ENCODE results near the gene RUNX2. TPM values are rescaled to one million over a fixed set of nuclear protein-coding genes. Genes with fewer than 3 reads are reported as not detected.

Gene RUNX2
- total RNA-seq, 4 donors from 2014 or later: 1.00 to 8.1 (median 3.6) TPM

- H3K4me1 ChIP-seq: no peaks in the 10 kb centered on the region
- H3K27me3 ChIP-seq: no peaks in the 10 kb centered on the region
- in situ Hi-C loops (cut with MboI; ENCODE audit: low pct_ligation_motif_present in 1 of 4, low pct_unique_long_range_greater_than_20kb in 1 of 4, low sequenced_read_pairs in 3 of 4): no loop called here
- intact Hi-C loops (cut with DNase I; ENCODE audit: low total_unique reads): no loop called here
- no peaks in the 10 kb centered on the region for H3K9me3 ChIP-seq
- H3K36me3 ChIP-seq: no peaks in the 10 kb centered on the region
- TF ChIP-seq POLR2A (IDR thresholded peaks at IDR 0.05): no peak
- no peak for TF ChIP-seq EP300 (IDR thresholded peaks at IDR 0.05; ENCODE audit: low read depth)
- TF ChIP-seq CTCF (IDR thresholded peaks at IDR 0.05): no peak
- no peak for TF ChIP-seq POLR2AphosphoS5 (IDR thresholded peaks at IDR 0.05)
- WGBS, 2 donors (ENCODE audit: low coverage in 1 of 2): 83 to 100% methylated on average over 2 to 11 of the region's 11 CpGs
- no peak overlapping the region for H3K4me3 ChIP-seq
- no peak overlapping the region for H3K27ac ChIP-seq
- no peak for DNase-seq
Measured at GRCh38 chr6:45619211-45619760, 291.2 kb downstream of the RUNX2 start.

GRCh38 chr6:45619994-45620471 is 291.9 kb downstream of the RUNX2 start:
- TF ChIP-seq POLR2AphosphoS5 (IDR thresholded peaks at IDR 0.05): no peak
- TF ChIP-seq EP300 (IDR thresholded peaks at IDR 0.05; ENCODE audit: low read depth): no peak
- no peak for TF ChIP-seq POLR2A (IDR thresholded peaks at IDR 0.05)
- no peak for TF ChIP-seq CTCF (IDR thresholded peaks at IDR 0.05)
- H3K27me3 ChIP-seq: no peaks in the 10 kb centered on the region
- no peak for DNase-seq
- 63 to 84% methylated on average over 1 to 3 of the region's 3 CpGs for WGBS, 2 donors (ENCODE audit: low coverage in 1 of 2)
- no peaks in the 10 kb centered on the region for H3K9me3 ChIP-seq
- H3K36me3 ChIP-seq: no peaks in the 10 kb centered on the region
- no peak overlapping the region for H3K4me3 ChIP-seq
- H3K27ac ChIP-seq: no peak overlapping the region
- no peaks in the 10 kb centered on the region for H3K4me1 ChIP-seq
- in situ Hi-C loops (cut with MboI; ENCODE audit: low pct_ligation_motif_present in 1 of 4, low pct_unique_long_range_greater_than_20kb in 1 of 4, low sequenced_read_pairs in 3 of 4) (no loop called here), intact Hi-C loops (cut with DNase I; ENCODE audit: low total_unique reads) (no loop called here)

DNA sequence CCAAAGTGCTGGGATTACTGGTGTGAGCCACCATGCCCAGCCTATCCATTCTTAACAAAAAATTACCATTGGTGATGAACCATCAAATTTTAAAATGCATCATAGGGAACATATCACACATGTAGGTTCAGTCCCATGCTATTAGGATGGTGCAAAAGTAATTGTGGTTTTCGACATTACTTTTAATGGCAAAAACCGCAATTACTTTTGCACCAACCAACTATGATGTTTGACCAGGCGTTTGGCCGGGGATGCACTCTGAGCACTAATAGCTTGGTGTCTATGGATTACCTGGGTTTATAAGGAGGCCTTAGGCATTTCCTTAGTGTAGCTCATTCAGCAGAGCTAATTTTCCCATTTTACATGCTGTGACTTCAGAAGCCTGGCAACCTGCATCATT is 296.1 kb downstream of the RUNX2 start:
- Histone ChIP-seq H3K4me1 (no peaks in the 10 kb centered on the region), H3K4me3 (no peak overlapping the region), H3K27me3 (no peaks in the 10 kb centered on the region), H3K36me3 (no peaks in the 10 kb centered on the region), H3K9me3 (no peaks in the 10 kb centered on the region), H3K27ac (no peak overlapping the region)
- no peak for DNase-seq
- intact Hi-C loops (cut with DNase I; ENCODE audit: low total_unique reads) (no loop called here), in situ Hi-C loops (cut with MboI; ENCODE audit: low pct_ligation_motif_present in 1 of 4, low pct_unique_long_range_greater_than_20kb in 1 of 4, low sequenced_read_pairs in 3 of 4) (no loop called here)
- WGBS, 2 donors (ENCODE audit: low coverage in 1 of 2): 100% methylated on average over 4 of the region's 4 CpGs
- TF ChIP-seq POLR2AphosphoS5 (IDR thresholded peaks at IDR 0.05): no peak
- TF ChIP-seq POLR2A (IDR thresholded peaks at IDR 0.05): no peak
- no peak for TF ChIP-seq EP300 (IDR thresholded peaks at IDR 0.05; ENCODE audit: low read depth)
- no peak for TF ChIP-seq CTCF (IDR thresholded peaks at IDR 0.05)

DNA sequence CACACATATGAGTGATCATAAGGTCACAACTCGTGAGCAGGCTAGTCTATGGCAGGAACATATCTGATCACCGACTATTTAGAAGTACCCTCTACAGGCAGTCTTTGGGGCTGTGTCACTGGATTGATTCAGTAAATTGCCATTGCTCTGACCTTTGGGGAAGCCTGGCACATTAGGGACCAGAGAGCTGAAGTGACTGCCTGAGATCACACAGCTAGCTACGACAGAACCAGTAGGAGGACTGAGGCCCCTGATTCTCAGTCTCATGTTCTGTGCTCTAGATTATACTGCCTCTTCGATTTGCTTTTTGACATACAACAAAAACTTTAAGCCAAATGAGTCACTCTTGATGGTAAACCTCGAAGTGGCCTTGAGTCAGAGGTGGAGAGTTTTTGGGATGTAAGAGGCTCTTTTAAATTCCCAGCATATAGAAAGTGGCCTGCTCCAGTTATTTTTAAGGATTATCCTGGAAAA is 297.1 kb downstream of the RUNX2 start:
- Histone ChIP-seq H3K9me3 (no peaks in the 10 kb centered on the region), H3K4me3 (no peak overlapping the region), H3K36me3 (no peaks in the 10 kb centered on the region), H3K27ac (no peak overlapping the region), H3K27me3 (no peaks in the 10 kb centered on the region), H3K4me1 (no peaks in the 10 kb centered on the region)
- 81 to 83% methylated on average over 5 of the region's 5 CpGs for WGBS, 2 donors (ENCODE audit: low coverage in 1 of 2)
- TF ChIP-seq POLR2AphosphoS5 (IDR thresholded peaks at IDR 0.05): no peak
- in situ Hi-C loops (cut with MboI; ENCODE audit: low pct_ligation_motif_present in 1 of 4, low pct_unique_long_range_greater_than_20kb in 1 of 4, low sequenced_read_pairs in 3 of 4) (no loop called here), intact Hi-C loops (cut with DNase I; ENCODE audit: low total_unique reads) (no loop called here)
- DNase-seq: no peak
